ENCODE results near the gene PIK3R1. TPM values are rescaled to one million over a fixed set of nuclear protein-coding genes. Genes with fewer than 3 reads are reported as not detected.

PIK3R1 gene
- total and polyA plus RNA-seq, 8 donors = 4.2 to 31.5 (median 18.8) TPM

DNA sequence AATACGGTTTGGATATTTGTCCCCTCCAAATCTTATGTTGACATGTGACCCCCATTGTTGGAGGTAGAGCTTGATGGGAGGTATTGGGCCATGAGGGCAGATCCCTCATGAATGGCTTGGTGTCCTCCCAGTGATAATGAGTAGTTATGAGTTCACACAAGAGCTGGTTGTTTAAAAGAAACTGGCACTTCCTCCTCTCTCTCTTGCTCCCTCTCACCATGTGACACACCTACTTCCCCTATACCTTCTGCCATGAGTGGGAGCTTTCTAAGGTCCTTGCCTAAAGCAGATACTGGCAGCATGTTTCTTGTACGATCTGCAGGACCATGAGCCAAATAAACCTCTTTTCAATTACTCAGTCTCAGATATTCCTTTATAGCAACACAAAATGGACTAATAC is 132.0 kb downstream of the PIK3R1 start:
- intact Hi-C loops (cut with DNase I) = no loop called here
- TF ChIP-seq, protein P1, sequence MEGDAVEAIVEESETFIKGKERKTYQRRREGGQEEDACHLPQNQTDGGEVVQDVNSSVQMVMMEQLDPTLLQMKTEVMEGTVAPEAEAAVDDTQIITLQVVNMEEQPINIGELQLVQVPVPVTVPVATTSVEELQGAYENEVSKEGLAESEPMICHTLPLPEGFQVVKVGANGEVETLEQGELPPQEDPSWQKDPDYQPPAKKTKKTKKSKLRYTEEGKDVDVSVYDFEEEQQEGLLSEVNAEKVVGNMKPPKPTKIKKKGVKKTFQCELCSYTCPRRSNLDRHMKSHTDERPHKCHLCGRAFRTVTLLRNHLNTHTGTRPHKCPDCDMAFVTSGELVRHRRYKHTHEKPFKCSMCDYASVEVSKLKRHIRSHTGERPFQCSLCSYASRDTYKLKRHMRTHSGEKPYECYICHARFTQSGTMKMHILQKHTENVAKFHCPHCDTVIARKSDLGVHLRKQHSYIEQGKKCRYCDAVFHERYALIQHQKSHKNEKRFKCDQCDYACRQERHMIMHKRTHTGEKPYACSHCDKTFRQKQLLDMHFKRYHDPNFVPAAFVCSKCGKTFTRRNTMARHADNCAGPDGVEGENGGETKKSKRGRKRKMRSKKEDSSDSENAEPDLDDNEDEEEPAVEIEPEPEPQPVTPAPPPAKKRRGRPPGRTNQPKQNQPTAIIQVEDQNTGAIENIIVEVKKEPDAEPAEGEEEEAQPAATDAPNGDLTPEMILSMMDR (IDR thresholded peaks at IDR 0.05) = no peak
- WGBS, 2 donors = 81 to 96% methylated on average over 2 of the region's 2 CpGs
- Histone ChIP-seq H3K27ac (no peak overlapping the region), H3K9me3 (no peaks in the 10 kb centered on the region), H3K27me3 (no peaks in the 10 kb centered on the region), H3K36me3 (no peaks in the 10 kb centered on the region), H3K4me3 (no peak overlapping the region), H3K4me1 (peaks cover 0 to 4% (median 0%) of the 10 kb centered on the region in 3 donors)
- FAIRE-seq (no peak), ATAC-seq (no peak), DNase-seq (no peak)

- H3K4me3 ChIP-seq = no peak overlapping the region
- H3K27me3 ChIP-seq = no peaks in the 10 kb centered on the region
- intact Hi-C loops (cut with DNase I) = no loop called here
- TF ChIP-seq, protein P1 (IDR thresholded peaks at IDR 0.05) = no peak
- H3K36me3 ChIP-seq = no peaks in the 10 kb centered on the region
- DNase-seq (no peak), FAIRE-seq (no peak), ATAC-seq (no peak)
- H3K4me1 ChIP-seq = peaks cover 0 to 3% (median 0%) of the 10 kb centered on the region in 3 donors
- no peaks in the 10 kb centered on the region for H3K9me3 ChIP-seq
- WGBS, 2 donors = 83 to 92% methylated on average over 2 of the region's 2 CpGs
- H3K27ac ChIP-seq = no peak overlapping the region
Observed at GRCh38 chr5:68348447-68349222, 133.1 kb downstream of the PIK3R1 start.

DNA sequence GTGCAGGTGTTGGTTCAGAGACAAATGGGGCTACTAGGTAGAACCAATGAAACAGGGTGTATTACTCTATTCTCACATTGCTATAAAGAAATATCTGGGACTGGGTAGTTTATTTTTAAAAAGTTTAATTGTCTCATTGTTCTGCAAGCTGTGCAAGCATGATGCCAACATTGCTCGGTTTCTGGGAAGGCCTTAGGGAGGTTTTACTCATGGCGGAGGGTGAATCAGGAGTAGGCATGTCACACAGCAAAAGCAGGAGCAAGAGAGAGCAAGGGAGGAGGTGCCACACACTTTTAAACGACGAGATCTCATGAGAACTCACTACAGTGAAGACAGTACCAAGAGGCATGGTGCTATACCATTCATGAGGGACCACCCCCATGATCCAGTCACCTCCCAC is 134.6 kb downstream of the PIK3R1 start:
- intact Hi-C loops (cut with DNase I) = no loop called here
- Histone ChIP-seq H3K9me3 (no peaks in the 10 kb centered on the region), H3K27me3 (no peaks in the 10 kb centered on the region), H3K36me3 (no peaks in the 10 kb centered on the region), H3K27ac (no peak overlapping the region), H3K4me1 (no peaks in the 10 kb centered on the region), H3K4me3 (no peak overlapping the region)
- ATAC-seq (no peak), DNase-seq (no peak), FAIRE-seq (no peak)
- TF ChIP-seq, protein P1 (IDR thresholded peaks at IDR 0.05) = no peak
- 75 to 85% methylated on average over 4 of the region's 4 CpGs for WGBS, 2 donors

Data from pancreas (tissue), 10 donors.